ENCODE measurements around the gene ABHD16A. TPM values are rescaled to one million over a fixed set of nuclear protein-coding genes. Genes with fewer than 3 reads are reported as not detected.

Gene ABHD16A
- total RNA-seq, 4 donors from 2014 or later: 37.1 to 62.1 (median 49.9) TPM

DNA sequence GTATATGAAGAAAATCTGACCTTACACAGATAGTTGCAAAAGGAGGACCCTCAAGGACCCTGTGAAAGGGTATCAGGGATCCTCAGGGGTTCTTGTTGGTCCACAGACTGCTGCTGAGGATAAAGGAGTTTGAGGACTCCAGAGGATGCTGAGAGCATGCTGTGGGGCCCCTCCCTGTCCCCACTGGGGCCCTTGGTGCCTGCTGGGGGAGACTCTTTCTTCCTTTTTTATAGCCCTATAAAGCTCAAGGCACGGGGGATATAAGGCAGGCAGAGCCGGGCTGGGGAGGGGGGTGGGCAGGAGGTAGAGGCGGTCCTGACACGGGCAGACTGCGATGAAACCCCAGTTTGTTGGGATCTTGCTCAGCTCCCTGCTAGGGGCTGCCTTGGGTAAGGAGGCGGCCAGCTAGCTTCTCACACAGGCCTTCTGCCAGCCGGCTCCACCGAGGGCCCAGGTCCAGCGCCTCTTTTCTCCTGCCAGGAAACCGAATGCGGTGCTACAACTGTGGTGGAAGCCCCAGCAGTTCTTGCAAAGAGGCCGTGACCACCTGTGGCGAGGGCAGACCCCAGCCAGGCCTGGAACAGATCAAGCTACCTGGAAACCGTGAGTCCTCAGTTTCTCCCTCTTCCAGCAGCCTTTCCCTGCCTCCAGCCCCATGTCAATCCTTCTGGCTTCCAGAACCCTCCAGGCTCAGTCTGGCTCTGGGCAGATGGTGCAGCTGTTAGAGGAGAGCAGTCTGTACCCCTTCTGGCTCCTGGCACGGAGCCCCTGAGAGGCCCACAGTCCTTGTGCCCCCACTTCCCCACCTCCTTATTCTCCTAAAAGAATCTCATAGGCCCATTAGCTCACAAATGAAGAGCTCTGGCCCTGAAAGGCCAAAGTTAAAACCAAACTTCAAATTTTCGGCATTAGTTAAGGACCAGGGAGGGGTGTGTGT is 12.2 kb upstream of the ABHD16A start, which contains the start of gene LY6G6D:
TSS of gene LY6G6D (plus strand) at position 327 of the 937 bp plus-strand sequence. CDS start at position 335, 8 bp downstream.
- H3K27me3 ChIP-seq: no peaks in the 10 kb centered on the region
- peaks cover 0 to 7% (median 0%) of the 10 kb centered on the region in 4 donors for H3K4me1 ChIP-seq
- no peak for DNase-seq (ENCODE audit: low spot score in 2 of 2)
- TF ChIP-seq POLR2A (IDR thresholded peaks at IDR 0.05) (no peak), EP300 (IDR thresholded peaks at IDR 0.05) (no peak)
- TF ChIP-seq, protein P1, sequence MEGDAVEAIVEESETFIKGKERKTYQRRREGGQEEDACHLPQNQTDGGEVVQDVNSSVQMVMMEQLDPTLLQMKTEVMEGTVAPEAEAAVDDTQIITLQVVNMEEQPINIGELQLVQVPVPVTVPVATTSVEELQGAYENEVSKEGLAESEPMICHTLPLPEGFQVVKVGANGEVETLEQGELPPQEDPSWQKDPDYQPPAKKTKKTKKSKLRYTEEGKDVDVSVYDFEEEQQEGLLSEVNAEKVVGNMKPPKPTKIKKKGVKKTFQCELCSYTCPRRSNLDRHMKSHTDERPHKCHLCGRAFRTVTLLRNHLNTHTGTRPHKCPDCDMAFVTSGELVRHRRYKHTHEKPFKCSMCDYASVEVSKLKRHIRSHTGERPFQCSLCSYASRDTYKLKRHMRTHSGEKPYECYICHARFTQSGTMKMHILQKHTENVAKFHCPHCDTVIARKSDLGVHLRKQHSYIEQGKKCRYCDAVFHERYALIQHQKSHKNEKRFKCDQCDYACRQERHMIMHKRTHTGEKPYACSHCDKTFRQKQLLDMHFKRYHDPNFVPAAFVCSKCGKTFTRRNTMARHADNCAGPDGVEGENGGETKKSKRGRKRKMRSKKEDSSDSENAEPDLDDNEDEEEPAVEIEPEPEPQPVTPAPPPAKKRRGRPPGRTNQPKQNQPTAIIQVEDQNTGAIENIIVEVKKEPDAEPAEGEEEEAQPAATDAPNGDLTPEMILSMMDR (IDR thresholded peaks at IDR 0.05): no peak
- 58 to 66% methylated on average over 14 to 16 of the region's 16 CpGs for WGBS, 2 donors
- no peaks in the 10 kb centered on the region for H3K9me3 ChIP-seq
- H3K4me3 ChIP-seq: no peak within 1 kb of the TSS
- H3K36me3 ChIP-seq: no peaks in the 10 kb centered on the region
- H3K27ac ChIP-seq: no peak within 1 kb of the TSS

DNA sequence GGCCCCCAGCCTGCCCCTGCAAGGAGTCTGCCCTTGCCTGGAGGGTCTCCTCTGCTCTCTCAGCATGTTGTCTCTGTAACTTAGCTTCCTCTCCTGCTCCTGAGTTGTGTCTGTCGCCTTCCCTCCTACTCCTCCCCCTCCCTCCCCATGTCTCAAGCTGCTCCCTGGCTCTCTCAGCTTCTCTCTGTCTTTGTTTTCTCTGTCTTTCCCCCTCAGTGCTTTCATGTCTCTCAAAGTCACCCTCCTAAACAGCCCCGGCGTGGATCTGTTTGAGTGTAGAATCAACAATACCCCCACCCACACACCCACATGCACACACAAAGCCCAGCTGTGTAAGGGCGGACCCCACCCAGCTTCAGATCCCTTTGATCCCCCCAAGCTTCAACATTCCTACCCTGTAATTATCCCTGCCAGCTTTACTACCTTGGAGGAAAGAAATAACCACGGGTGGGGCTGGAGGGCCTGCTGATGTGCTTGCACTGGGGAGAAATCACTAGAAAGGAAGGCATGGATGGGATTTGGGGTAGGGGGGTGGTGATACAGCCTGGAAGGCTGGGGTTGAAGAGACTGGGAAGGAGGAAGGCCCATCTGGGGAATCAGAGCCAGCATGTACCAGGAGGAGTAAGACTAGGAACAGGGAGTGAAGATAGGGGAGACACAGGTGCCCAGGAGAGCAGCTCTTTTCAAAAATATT is 11.0 kb upstream of the ABHD16A start:
- Histone ChIP-seq H3K36me3 (no peaks in the 10 kb centered on the region), H3K4me1 (peaks cover 0 to 7% (median 0%) of the 10 kb centered on the region in 4 donors), H3K27ac (no peak overlapping the region), H3K9me3 (no peaks in the 10 kb centered on the region), H3K27me3 (no peaks in the 10 kb centered on the region), H3K4me3 (no peak overlapping the region)
- WGBS, 2 donors: 22 to 28% methylated on average over 5 of the region's 5 CpGs
- TF ChIP-seq POLR2A (IDR thresholded peaks at IDR 0.05): no peak
- no peak for TF ChIP-seq EP300 (IDR thresholded peaks at IDR 0.05)
- TF ChIP-seq, protein P1 (IDR thresholded peaks at IDR 0.05): no peak
- DNase-seq (ENCODE audit: low spot score in 2 of 2): no peak

DNA sequence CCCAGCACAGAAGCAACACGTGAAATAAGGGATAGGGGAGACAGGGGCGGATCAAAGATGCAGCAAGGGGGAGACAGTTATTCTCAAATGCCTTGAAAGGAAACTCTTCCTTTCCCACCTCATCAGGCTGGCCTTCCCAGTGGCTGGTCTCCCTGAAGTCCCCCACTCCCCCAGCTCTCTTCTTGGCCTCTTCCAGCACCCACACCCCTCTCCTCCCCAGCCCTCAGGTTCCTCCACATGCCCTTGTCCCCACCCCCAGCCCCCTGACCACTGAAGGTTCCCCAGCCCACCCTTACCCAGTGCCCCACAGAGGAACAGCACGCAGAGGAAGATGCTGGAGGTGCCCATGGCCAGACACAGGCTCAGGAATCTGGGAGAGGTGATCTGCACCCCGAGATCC is 10.3 kb upstream of the ABHD16A start:
- no peak overlapping the region for H3K4me3 ChIP-seq
- 51 to 53% methylated on average over 4 of the region's 4 CpGs for WGBS, 2 donors

DNA sequence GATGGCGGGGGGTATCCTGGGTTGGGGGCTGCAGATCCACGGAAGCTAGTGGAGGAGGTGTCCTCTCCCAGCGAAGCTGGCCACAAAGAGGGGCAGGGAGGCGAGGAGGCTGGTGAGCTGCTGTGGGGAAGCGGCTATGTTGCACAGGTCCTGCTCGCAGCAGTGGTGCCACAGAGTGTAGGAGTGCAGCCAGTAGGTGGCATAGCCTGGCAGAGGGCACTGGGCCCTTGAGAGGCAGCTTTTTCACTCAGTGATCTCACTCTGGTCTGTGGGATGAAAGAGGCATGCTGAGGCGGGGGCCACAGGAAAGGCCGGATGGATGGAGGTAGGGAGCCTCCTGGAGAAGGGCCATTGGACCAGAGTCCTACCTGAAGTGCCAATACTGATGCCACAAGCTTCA is 9.2 kb upstream of the ABHD16A start:
- Histone ChIP-seq H3K36me3 (no peaks in the 10 kb centered on the region), H3K4me1 (peaks cover 0 to 7% (median 0%) of the 10 kb centered on the region in 4 donors), H3K27ac (no peak overlapping the region), H3K27me3 (no peaks in the 10 kb centered on the region), H3K9me3 (no peaks in the 10 kb centered on the region), H3K4me3 (no peak overlapping the region)
- WGBS, 2 donors: 79% methylated on average over 8 of the region's 8 CpGs
- DNase-seq (ENCODE audit: low spot score in 2 of 2): no peak
- TF ChIP-seq, protein P1 (IDR thresholded peaks at IDR 0.05): no peak
- TF ChIP-seq POLR2A (IDR thresholded peaks at IDR 0.05) (no peak), EP300 (IDR thresholded peaks at IDR 0.05) (no peak)

More for the DNA sequence above, 10.3 kb upstream of the ABHD16A start:
- H3K27me3 ChIP-seq: no peaks in the 10 kb centered on the region
- H3K9me3 ChIP-seq: no peaks in the 10 kb centered on the region
- H3K36me3 ChIP-seq: no peaks in the 10 kb centered on the region
- no peak for TF ChIP-seq EP300 (IDR thresholded peaks at IDR 0.05)
- no peak for TF ChIP-seq POLR2A (IDR thresholded peaks at IDR 0.05)
- TF ChIP-seq, protein P1 (IDR thresholded peaks at IDR 0.05): no peak
- no peak for DNase-seq (ENCODE audit: low spot score in 2 of 2)
- no peak overlapping the region for H3K27ac ChIP-seq
- H3K4me1 ChIP-seq: peaks cover 0 to 7% (median 0%) of the 10 kb centered on the region in 4 donors

Data from tibial nerve (tissue), 4 donors.